ENCODE measurements around the gene MYLIP.

The MYLIP gene

DNA sequence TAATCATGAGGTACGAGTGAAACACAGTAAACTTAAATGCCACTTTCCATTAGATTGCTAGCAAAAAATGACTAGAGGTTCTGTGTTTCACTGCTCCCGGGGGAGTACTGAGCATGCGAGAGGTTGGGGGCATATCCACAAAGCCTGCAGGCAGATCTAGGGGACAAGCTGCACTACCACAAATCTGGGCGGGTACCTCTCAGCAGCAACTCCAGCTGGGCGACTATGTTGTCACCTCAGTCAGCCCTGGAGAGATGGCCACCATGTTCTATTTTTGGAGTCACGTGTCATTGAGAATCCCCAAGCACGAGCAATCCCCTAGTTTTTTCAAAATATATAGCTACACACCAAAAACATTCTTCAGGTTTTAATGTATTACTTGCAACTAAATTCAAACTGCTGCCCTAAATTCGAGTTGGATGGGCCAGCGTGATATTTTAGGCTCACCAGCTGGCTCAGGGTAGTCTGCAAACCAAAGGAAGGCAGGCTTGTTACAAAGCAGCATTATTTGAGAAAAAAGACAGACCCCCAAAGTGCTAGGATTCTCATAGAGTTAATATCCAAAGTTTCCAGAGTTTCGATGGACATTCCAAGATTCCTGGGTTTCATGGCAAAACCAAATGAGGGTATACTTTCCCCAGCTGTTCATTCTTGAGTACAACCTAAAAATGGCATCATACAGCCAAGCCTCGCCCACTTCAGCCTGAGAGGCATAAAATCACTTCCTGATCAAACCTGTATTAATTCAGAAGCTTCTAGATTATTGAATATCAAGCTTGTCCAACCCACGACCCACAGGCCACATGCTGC lies 24.1 kb upstream of the MYLIP start:
- no peak for DNase-seq
- intact Hi-C loops (cut with DNase I), result no loop called here

- intact Hi-C loops (cut with DNase I), result no loop called here
- no peak for DNase-seq
Observed at GRCh38 chr6:16105854-16106253, 23.0 kb upstream of the MYLIP start.

DNA sequence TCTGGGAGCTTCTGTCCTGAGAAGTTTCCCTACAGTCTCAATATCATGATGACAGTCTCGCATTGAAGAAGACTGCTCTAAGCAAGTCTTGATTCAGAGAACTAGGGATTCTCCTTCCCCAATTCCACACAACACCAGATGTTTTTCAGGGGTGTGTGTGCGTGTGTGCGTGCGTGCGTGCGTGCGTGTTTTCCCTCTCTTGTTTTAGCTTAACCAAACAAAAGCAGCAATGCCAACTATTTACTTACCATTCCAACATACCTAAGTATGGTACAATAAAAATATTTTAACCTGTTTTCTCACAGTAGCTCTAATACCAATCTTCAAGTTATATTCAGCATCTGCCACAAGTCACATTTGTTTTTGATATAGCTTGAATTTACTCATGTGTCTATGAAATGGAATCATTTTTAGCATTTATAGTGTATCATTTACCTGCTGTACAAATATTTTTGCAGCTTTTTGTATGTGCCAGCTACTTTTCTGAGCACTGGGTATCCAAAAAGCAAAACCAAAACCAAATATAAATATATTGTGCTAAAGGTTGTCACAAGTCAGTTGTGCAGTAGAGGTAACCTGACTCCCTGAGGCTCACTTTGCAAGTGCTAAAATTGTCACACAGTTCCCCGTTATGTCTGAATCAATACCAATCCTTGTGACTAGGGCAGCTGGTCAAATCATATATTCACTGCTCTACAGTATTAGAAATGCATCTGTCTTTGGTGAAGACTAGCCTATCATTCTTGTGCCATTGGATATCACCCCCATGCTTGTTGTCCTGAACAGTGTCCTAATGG lies 21.7 kb upstream of the MYLIP start:
- DNase-seq, result no peak
- intact Hi-C loops (cut with DNase I), result no loop called here

- DNase-seq, result no peak
- intact Hi-C loops (cut with DNase I), result no loop called here
Observed at GRCh38 chr6:16108419-16108818, 20.5 kb upstream of the MYLIP start.

GRCh38 chr6:16108921-16109658 lies 19.8 kb upstream of the MYLIP start:
- DNase-seq, result no peak
- intact Hi-C loops (cut with DNase I), result no loop called here

- DNase-seq, result no peak
- intact Hi-C loops (cut with DNase I), result no loop called here
Observed at GRCh38 chr6:16109659-16110305, 19.1 kb upstream of the MYLIP start.

GRCh38 chr6:16118825-16119224 lies 10.1 kb upstream of the MYLIP start:
- no peak for DNase-seq
- intact Hi-C loops (cut with DNase I), result no loop called here

- no peak for DNase-seq
- intact Hi-C loops (cut with DNase I), result loop anchor here (10.0 kb wide), 1 partner anchor 63 kb away; no protein-coding TSS in a partner anchor
Observed at GRCh38 chr6:16121339-16121738, 7.5 kb upstream of the MYLIP start.

DNA sequence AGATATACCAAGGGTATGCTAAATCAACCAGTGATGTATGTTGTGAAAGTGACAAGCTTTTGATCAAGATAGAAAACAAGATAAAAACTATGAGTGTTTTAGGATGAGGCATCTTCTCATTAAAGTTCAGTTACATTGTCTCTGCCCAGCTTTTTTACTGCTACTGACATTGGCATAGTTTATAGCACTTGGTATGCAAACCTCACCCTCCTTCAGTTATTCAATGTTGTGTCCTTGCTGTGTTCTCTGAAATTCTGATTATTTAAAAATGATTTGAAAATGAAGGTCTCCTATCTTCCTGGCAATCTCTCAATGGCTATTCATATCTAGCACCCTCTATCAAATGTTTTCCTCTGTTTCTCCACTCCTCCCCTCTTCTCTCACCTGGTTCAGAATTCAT lies 6.7 kb upstream of the MYLIP start:
- intact Hi-C loops (cut with DNase I), result loop anchor here (10.0 kb wide), 1 partner anchor 63 kb away; no protein-coding TSS in a partner anchor
- DNase-seq, result no peak

GRCh38 chr6:16124198-16125180 lies 4.4 kb upstream of the MYLIP start:
- intact Hi-C loops (cut with DNase I), result loop anchor here (5.0 to 10.0 kb wide), 2 partner anchors 60 to 432 kb away; no protein-coding TSS in a partner anchor
- DNase-seq, result no peak

DNA sequence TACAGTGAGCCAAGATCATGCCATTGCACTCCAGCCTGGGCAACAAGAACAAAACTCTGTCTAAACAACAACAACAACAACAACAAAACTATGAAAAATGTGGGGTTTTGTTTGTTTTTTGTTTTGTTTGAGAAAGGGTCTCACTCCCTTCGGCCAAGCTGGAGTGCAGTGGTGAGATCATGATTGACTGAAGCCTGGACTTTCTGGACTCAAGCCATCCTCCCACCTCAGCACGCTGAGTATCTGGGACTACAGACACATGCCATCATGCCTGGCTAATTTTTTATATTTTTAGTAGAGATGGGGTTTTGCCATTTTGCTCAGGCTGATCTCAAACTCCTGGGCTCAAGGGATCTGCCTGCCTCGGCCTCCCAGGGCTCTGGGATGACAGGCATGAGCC lies 2.8 kb upstream of the MYLIP start:
- DNase-seq, result no peak
- intact Hi-C loops (cut with DNase I), result loop anchor here (5.0 to 10.0 kb wide), 2 partner anchors 59 to 434 kb away; no protein-coding TSS in a partner anchor

- intact Hi-C loops (cut with DNase I), result loop anchor here (5.0 to 10.0 kb wide), 2 partner anchors 58 to 435 kb away; no protein-coding TSS in a partner anchor
- DNase-seq, result no peak
Observed at GRCh38 chr6:16126861-16127260, 2.0 kb upstream of the MYLIP start.

GRCh38 chr6:16127471-16127870 lies 1.4 kb upstream of the MYLIP start:
- DNase-seq, result no peak
- intact Hi-C loops (cut with DNase I), result loop anchor here (5.0 to 10.0 kb wide), 2 partner anchors 57 to 435 kb away; no protein-coding TSS in a partner anchor

DNA sequence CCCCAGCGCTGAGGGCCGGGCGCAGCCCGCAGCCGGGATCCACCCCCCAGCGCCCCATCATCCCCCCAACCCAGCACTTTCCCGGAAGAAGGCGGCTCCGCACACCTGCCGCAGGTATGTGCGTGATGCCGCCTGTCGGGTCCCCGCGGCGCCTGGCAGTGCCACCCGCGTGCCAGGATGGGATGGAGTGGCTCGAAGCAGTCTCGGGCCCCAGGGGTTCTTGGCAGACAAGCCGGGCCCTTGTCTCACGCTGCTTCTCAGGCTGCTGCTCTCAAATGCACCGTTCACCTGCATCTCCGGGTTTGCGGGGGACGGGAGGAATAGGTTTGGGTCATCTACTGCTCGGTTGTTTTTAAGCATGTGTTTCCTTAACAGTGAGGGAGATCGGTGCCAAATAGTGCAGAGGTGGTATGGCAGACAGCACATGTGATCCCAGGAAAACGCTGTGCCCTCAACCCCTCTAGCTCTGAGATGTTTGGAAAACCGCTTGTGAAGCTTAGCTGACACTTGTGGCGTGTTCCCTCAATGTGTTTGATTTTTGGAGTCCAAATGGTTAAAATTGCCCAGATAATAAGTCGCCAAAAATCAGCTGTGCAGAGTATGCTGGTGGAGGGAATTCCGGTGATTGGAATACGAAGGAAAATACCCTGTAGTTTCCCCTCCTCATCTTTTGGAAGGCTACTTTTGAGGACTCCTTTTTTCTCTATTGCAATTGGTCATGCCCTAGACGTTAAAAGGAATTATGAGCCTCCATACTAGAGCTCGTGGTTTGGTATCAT lies 926 bp downstream of the MYLIP start:
- peak in 32 of 42 donors; percentile 11 to 68 (median 38) for DNase-seq
- intact Hi-C loops (cut with DNase I), result loop anchor here (5.0 to 10.0 kb wide), 2 partner anchors 55 to 438 kb away; no protein-coding TSS in a partner anchor

GRCh38 chr6:16130437-16130891 lies 1.6 kb downstream of the MYLIP start:
- intact Hi-C loops (cut with DNase I), result no loop called here
- DNase-seq, result no peak

- peak in 2 of 42 donors; percentile 31 to 58 for DNase-seq
- intact Hi-C loops (cut with DNase I), result no loop called here
Observed at GRCh38 chr6:16130932-16131387, 2.1 kb downstream of the MYLIP start.

- peak in 6 of 42 donors; percentile 20 to 56 (median 30) for DNase-seq
- intact Hi-C loops (cut with DNase I), result no loop called here
Observed at GRCh38 chr6:16132909-16133308, 4.0 kb downstream of the MYLIP start.

Measured in head of caudate nucleus (tissue), 42 donors.